ENCODE data around the gene OSTF1.

DNA sequence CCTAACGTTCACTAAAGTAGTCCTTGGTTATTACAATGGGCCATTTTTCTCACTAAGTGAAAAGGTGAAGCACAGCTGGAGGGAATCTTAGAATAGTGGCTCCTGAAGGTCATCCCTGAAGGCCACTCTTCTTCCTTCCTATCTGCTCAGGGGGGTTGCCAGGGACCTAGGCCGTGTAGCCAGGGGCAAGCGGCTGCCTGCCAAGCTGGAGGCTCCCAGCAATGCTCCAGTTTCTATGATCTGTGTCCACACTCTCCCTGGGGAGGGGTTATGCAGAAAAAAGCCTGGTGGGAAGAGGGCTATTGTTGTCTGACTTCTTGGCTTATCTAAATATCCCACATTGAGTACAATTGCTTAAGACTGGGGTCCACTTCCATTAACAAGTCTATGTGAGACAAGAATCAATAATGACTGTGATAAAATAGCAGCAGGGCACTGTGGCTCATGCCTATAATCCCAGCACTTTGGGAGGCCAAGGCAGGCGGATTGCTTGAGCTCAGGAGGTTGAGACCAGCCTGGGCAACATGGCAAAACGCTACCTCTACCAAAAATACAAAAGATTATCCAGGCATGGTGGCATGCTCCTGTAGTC, 4.1 kb upstream of the OSTF1 start:
- TF ChIP-seq, protein P1, sequence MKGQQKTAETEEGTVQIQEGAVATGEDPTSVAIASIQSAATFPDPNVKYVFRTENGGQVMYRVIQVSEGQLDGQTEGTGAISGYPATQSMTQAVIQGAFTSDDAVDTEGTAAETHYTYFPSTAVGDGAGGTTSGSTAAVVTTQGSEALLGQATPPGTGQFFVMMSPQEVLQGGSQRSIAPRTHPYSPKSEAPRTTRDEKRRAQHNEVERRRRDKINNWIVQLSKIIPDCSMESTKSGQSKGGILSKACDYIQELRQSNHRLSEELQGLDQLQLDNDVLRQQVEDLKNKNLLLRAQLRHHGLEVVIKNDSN (IDR thresholded peaks at IDR 0.05; ENCODE audit: borderline replicate concordance, extremely low read length, insufficient read depth, low read depth, low read length) = no peak
- no peak for TF ChIP-seq RAD21 (IDR thresholded peaks at IDR 0.05; ENCODE audit: insufficient read depth, low read depth, low read length)
- TF ChIP-seq EZH2 (IDR thresholded peaks at IDR 0.05; ENCODE audit: borderline replicate concordance, control insufficient read depth, low read depth, low read length) = no peak
- TF ChIP-seq KLF5 (IDR thresholded peaks at IDR 0.05; ENCODE audit: partially characterized antibody) = no peak
- TF ChIP-seq NFIC (IDR thresholded peaks at IDR 0.05; ENCODE audit: low read depth, low read length) = no peak
- TF ChIP-seq, protein P2, sequence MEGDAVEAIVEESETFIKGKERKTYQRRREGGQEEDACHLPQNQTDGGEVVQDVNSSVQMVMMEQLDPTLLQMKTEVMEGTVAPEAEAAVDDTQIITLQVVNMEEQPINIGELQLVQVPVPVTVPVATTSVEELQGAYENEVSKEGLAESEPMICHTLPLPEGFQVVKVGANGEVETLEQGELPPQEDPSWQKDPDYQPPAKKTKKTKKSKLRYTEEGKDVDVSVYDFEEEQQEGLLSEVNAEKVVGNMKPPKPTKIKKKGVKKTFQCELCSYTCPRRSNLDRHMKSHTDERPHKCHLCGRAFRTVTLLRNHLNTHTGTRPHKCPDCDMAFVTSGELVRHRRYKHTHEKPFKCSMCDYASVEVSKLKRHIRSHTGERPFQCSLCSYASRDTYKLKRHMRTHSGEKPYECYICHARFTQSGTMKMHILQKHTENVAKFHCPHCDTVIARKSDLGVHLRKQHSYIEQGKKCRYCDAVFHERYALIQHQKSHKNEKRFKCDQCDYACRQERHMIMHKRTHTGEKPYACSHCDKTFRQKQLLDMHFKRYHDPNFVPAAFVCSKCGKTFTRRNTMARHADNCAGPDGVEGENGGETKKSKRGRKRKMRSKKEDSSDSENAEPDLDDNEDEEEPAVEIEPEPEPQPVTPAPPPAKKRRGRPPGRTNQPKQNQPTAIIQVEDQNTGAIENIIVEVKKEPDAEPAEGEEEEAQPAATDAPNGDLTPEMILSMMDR (IDR thresholded peaks at IDR 0.05 in 2 of 3, conservative IDR thresholded peaks at IDR 0.05 in 1 of 3; ENCODE audit: control insufficient read depth in 2 of 3, extremely low read depth in 1 of 3, insufficient read depth in 1 of 3, low read depth in 3 of 3, low read length in 3 of 3) = no peak
- no peak for TF ChIP-seq EP300 (IDR thresholded peaks at IDR 0.05; ENCODE audit: borderline replicate concordance in 1 of 2, control insufficient read depth in 1 of 2, low read depth in 2 of 2, low read length in 2 of 2)
- no peak for TF ChIP-seq SUZ12 (IDR thresholded peaks at IDR 0.05; ENCODE audit: unreplicated experiment)
- no peak for TF ChIP-seq RCOR1 (conservative IDR thresholded peaks at IDR 0.05; ENCODE audit: low read depth, low read length)
- TF ChIP-seq RFX5 (IDR thresholded peaks at IDR 0.05; ENCODE audit: low read depth, low read length) = no peak
- TF ChIP-seq BCL11A (IDR thresholded peaks at IDR 0.05; ENCODE audit: low read depth, low read length) = no peak

Data from GM12878 (cell line).